ENCODE results near the gene CKAP4.

GRCh38 chr12:106258935-106259334 lies 11.1 kb upstream of the CKAP4 start:
- no peak for TF ChIP-seq EZH2phosphoT487 (IDR thresholded peaks at IDR 0.05; ENCODE audit: borderline replicate concordance, low read length)
- TF ChIP-seq CTCF (IDR thresholded peaks at IDR 0.05; ENCODE audit: low read depth, low read length, poor library complexity, severe bottlenecking), result no peak

All from DOHH2 (cell line).